ENCODE results near the gene VASP.
A peak's percentile ranks its signal among the peaks of the same experiment; 100 is the strongest.

Gene VASP

GRCh38 chr19:45497791-45498190 is 9.5 kb upstream of the VASP start:
- in situ Hi-C loops (cut with MboI; ENCODE audit: low sequenced_read_pairs, unreplicated experiment): no loop called here
- no peak for DNase-seq (ENCODE audit: low spot score)
- TF ChIP-seq, protein P1, sequence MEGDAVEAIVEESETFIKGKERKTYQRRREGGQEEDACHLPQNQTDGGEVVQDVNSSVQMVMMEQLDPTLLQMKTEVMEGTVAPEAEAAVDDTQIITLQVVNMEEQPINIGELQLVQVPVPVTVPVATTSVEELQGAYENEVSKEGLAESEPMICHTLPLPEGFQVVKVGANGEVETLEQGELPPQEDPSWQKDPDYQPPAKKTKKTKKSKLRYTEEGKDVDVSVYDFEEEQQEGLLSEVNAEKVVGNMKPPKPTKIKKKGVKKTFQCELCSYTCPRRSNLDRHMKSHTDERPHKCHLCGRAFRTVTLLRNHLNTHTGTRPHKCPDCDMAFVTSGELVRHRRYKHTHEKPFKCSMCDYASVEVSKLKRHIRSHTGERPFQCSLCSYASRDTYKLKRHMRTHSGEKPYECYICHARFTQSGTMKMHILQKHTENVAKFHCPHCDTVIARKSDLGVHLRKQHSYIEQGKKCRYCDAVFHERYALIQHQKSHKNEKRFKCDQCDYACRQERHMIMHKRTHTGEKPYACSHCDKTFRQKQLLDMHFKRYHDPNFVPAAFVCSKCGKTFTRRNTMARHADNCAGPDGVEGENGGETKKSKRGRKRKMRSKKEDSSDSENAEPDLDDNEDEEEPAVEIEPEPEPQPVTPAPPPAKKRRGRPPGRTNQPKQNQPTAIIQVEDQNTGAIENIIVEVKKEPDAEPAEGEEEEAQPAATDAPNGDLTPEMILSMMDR (IDR thresholded peaks at IDR 0.05; ENCODE audit: borderline replicate concordance, control extremely low read depth, extremely low read depth, insufficient read depth, missing control alignments): no peak

DNA sequence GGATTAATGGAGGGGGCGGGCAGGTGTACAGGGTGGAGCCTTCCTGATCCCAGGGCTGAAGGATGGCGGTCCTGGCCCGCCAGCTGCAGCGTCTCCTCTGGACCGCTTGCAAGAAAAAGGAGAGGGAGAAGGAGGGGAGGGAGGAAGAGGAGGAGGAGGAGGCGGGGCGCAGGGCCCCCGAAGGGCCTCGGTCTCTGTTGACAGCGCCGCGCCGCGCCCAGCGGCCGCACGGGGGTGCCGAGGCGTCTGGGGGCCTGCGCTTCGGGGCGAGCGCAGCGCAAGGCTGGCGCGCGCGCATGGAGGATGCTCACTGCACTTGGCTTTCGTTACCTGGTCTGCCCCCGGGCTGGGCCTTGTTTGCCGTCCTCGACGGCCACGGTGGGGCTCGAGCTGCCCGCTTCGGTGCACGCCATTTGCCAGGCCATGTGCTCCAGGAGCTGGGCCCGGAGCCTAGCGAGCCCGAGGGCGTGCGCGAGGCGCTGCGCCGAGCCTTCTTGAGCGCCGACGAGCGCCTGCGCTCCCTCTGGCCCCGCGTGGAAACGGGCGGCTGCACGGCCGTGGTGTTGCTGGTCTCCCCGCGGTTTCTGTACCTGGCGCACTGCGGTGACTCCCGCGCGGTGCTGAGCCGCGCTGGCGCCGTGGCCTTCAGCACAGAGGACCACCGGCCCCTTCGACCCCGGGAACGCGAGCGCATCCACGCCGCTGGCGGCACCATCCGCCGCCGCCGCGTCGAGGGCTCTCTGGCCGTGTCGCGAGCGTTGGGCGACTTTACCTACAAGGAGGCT is 8.7 kb upstream of the VASP start, which contains the start of gene PPM1N:
TSS of gene PPM1N (plus strand) at position 33 of the 785 bp plus-strand sequence. CDS start at position 63, 30 bp downstream.
- TF ChIP-seq, protein P1 (IDR thresholded peaks at IDR 0.05; ENCODE audit: borderline replicate concordance, control extremely low read depth, extremely low read depth, insufficient read depth, missing control alignments): peak; percentile 17
- peak; percentile 68 for DNase-seq (ENCODE audit: low spot score)
- in situ Hi-C loops (cut with MboI; ENCODE audit: low sequenced_read_pairs, unreplicated experiment): no loop called here

- DNase-seq (ENCODE audit: low spot score): peak; percentile 68
- in situ Hi-C loops (cut with MboI; ENCODE audit: low sequenced_read_pairs, unreplicated experiment): no loop called here
- TF ChIP-seq, protein P1 (IDR thresholded peaks at IDR 0.05; ENCODE audit: borderline replicate concordance, control extremely low read depth, extremely low read depth, insufficient read depth, missing control alignments): no peak
These were observed 7.8 kb upstream of the VASP start for GRCh38 chr19:45499196-45500180.

DNA sequence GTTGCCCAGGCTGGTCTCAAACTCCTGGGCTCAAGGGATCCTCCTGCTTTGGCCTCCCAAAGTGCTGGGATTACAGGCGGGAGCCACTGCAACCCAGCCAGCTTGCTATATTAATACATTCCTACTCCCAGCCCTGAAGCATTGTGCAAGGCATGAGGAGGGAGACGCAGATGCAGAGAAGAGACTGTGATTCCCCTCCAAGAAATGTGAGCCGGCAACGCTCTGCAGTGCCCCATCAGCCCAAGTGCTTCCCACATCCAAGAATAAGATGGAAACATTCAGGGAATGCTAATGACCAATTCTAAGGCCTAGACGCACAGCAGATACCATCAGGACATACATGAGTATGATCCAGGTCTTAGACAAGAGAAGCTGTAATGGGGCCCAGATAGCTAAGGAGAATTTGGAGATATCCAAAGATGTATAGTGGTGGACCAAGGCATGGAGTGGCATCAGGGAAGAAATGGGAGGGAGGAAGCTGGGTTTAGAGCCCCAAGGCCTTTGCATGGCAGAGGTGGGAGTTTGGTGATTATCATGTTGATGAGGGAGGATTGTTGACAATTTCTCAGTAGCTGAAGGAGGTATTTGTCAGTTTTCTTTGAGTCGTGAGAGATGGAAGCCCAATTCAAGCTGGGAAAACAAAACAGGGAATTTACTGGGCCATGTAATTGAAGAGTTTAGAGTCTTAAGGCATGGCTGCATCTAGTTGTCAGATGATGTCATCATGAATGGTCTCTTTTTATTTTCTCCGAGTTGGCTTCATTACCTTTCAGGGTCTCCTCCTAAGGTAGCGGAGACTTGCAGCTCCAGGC is 6.2 kb upstream of the VASP start:
- in situ Hi-C loops (cut with MboI; ENCODE audit: low sequenced_read_pairs, unreplicated experiment): no loop called here
- TF ChIP-seq, protein P1 (IDR thresholded peaks at IDR 0.05; ENCODE audit: borderline replicate concordance, control extremely low read depth, extremely low read depth, insufficient read depth, missing control alignments): no peak
- DNase-seq (ENCODE audit: low spot score): no peak

DNA sequence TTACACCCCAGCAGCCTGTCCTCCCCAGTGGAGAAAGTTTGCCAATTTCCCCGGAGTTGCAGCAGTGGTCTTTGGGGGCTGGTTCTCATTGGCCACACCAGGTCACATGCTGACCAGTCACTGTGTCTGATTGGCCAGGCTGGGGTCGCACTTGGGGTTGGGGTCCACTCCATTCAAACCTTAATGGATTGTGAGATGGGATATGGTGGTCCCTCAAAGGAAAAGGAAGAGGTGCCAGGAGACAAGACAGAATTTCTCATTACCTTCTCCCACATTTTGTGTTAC is 5.6 kb upstream of the VASP start:
- in situ Hi-C loops (cut with MboI; ENCODE audit: low sequenced_read_pairs, unreplicated experiment): no loop called here
- no peak for DNase-seq (ENCODE audit: low spot score)
- TF ChIP-seq, protein P1 (IDR thresholded peaks at IDR 0.05; ENCODE audit: borderline replicate concordance, control extremely low read depth, extremely low read depth, insufficient read depth, missing control alignments): no peak

DNA sequence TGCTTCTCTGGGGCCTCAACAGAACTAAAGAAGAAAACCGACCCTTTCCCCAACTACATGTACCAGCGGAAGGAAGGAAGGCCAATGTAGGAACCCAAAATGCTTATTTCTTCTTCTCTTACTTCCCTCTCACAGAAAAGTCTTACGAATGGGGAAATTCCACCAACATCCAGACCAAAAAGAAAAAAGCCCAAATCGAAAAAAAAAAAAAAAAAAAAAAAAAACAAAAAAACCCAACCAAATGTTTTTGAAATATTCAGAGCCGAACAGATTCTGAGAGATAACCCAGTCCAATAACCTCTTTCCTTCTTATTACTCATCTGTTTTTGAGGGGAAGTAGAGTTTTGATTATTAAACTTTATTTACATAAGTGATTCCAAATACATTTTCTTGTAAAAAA is 5.2 kb upstream of the VASP start:
- TF ChIP-seq, protein P1 (IDR thresholded peaks at IDR 0.05; ENCODE audit: borderline replicate concordance, control extremely low read depth, extremely low read depth, insufficient read depth, missing control alignments): no peak
- no peak for DNase-seq (ENCODE audit: low spot score)
- in situ Hi-C loops (cut with MboI; ENCODE audit: low sequenced_read_pairs, unreplicated experiment): no loop called here
